NCI-H2227 treated with DMSO at 0.1 percent for 48 hours (cell line): ENCODE results near the gene HOATZ.
A peak's percentile ranks its signal among the peaks of the same experiment; 100 is the strongest.

ENCODE experiments used
- DNase-seq: peaks from one replicate; lab custom pipeline; 2025; lab: John Stamatoyannopoulos, UW

The HOATZ gene

GRCh38 chr11:111522426-111522825 lies 7.8 kb downstream of the HOATZ start:
- no peak for DNase-seq

GRCh38 chr11:111523343-111523742 lies 8.8 kb downstream of the HOATZ start:
- DNase-seq = no peak

- no peak for DNase-seq
Observed at GRCh38 chr11:111524056-111524455, 9.5 kb downstream of the HOATZ start.

- DNase-seq = no peak
Observed at GRCh38 chr11:111525456-111525855, 10.9 kb downstream of the HOATZ start.

GRCh38 chr11:111526501-111526900 lies 11.9 kb downstream of the HOATZ start:
- DNase-seq = no peak

- DNase-seq = no peak
Observed at GRCh38 chr11:111527279-111527678, 12.7 kb downstream of the HOATZ start.

- DNase-seq = no peak
Observed at GRCh38 chr11:111528557-111528956, 14.0 kb downstream of the HOATZ start.

GRCh38 chr11:111530091-111530490 lies 15.5 kb downstream of the HOATZ start:
- DNase-seq = no peak

- DNase-seq = no peak
Observed at GRCh38 chr11:111531136-111531535, 16.6 kb downstream of the HOATZ start.

GRCh38 chr11:111531687-111532364 lies 17.2 kb downstream of the HOATZ start:
- DNase-seq = no peak

GRCh38 chr11:111532365-111532709 lies 17.8 kb downstream of the HOATZ start:
- DNase-seq = no peak

GRCh38 chr11:111535281-111535680 lies 20.7 kb downstream of the HOATZ start:
- no peak for DNase-seq

- no peak for DNase-seq
Observed at GRCh38 chr11:111537336-111537860, 22.8 kb downstream of the HOATZ start.

- no peak for DNase-seq
Observed at GRCh38 chr11:111538407-111539114, 24.0 kb downstream of the HOATZ start.

GRCh38 chr11:111539426-111540113 lies 25.0 kb downstream of the HOATZ start:
- no peak for DNase-seq

- DNase-seq = peak; percentile 6
Observed at GRCh38 chr11:111540114-111540936, 25.7 kb downstream of the HOATZ start, which contains the start of gene LAYN. TSS of gene LAYN (plus strand) at chr11:111540720. CDS start at chr11:111540844, 124 bp downstream.

- DNase-seq = no peak
Observed at GRCh38 chr11:111540937-111541253, 26.3 kb downstream of the HOATZ start.

- DNase-seq = peak; percentile 14
Observed at GRCh38 chr11:111541254-111542061, 26.9 kb downstream of the HOATZ start.

GRCh38 chr11:111542606-111543275 lies 28.2 kb downstream of the HOATZ start:
- no peak for DNase-seq

GRCh38 chr11:111548525-111548924 lies 33.9 kb downstream of the HOATZ start:
- no peak for DNase-seq
